ENCODE results near the gene IL10.
A peak's percentile ranks its signal among the peaks of the same experiment; 100 is the strongest.
"Not testable (repeated sequence)": the region's sequence is repeated elsewhere in the genome, so short reads cannot be mapped to it uniquely, and the experiment has no call there.

IL10 gene

DNA sequence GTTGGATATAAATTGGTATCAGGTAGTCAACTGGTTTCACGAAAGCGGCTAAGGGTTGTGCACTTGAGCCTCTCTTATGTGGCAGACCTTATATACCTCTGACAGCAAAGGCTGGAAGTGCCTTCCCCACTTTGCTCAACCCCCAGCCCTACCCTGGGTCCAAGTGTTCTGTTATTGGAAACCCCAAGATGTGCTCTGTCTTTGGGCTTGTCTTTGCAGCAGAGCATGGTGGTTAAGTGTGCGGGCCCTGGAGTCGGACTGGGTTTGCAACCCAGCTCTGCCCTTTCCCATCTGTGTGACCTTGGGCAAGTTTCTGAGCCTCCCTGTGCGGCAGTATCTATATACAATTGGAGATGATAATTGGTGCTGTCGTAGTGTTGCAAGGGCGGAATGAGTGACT lies 11.2 kb upstream of the IL10 start:
- H3K36me3 ChIP-seq (ENCODE audit: control insufficient read depth in 2 of 2, insufficient read depth in 2 of 2, low read length in 2 of 2): no peaks in the 10 kb centered on the region
- peaks cover 0 to 6% of the 10 kb centered on the region in 2 donors for H3K4me1 ChIP-seq (ENCODE audit: control insufficient read depth in 2 of 2, insufficient read depth in 2 of 2, low read length in 2 of 2)
- H3K27ac ChIP-seq (ENCODE audit: low read depth in 2 of 2, low read length in 2 of 2): no peak overlapping the region
- H3K4me3 ChIP-seq (ENCODE audit: low read length in 2 of 2): no peak overlapping the region
- no peak overlapping the region for H3K9ac ChIP-seq (ENCODE audit: low read depth in 1 of 2, low read length in 2 of 2)
- no peaks in the 10 kb centered on the region for H3K27me3 ChIP-seq (ENCODE audit: control insufficient read depth in 2 of 2, insufficient read depth in 2 of 2, low read length in 2 of 2)
- no peaks in the 10 kb centered on the region for H3K9me3 ChIP-seq (ENCODE audit: control insufficient read depth in 2 of 2, low read length in 2 of 2)

GRCh38 chr1:206782448-206782847 lies 10.2 kb upstream of the IL10 start:
- no peak overlapping the region for H3K9ac ChIP-seq (ENCODE audit: low read depth in 1 of 2, low read length in 2 of 2)
- H3K27ac ChIP-seq (ENCODE audit: low read depth in 2 of 2, low read length in 2 of 2): no peak overlapping the region
- peaks cover 0 to 6% of the 10 kb centered on the region in 2 donors for H3K4me1 ChIP-seq (ENCODE audit: control insufficient read depth in 2 of 2, insufficient read depth in 2 of 2, low read length in 2 of 2)
- no peak overlapping the region for H3K4me3 ChIP-seq (ENCODE audit: low read length in 2 of 2)
- H3K36me3 ChIP-seq (ENCODE audit: control insufficient read depth in 2 of 2, insufficient read depth in 2 of 2, low read length in 2 of 2): no peaks in the 10 kb centered on the region
- H3K9me3 ChIP-seq (ENCODE audit: control insufficient read depth in 2 of 2, low read length in 2 of 2): no peaks in the 10 kb centered on the region
- no peaks in the 10 kb centered on the region for H3K27me3 ChIP-seq (ENCODE audit: control insufficient read depth in 2 of 2, insufficient read depth in 2 of 2, low read length in 2 of 2)

- H3K4me3 ChIP-seq (ENCODE audit: low read length in 2 of 2): no peak overlapping the region
- H3K9ac ChIP-seq (ENCODE audit: low read depth in 1 of 2, low read length in 2 of 2): no peak overlapping the region
- no peaks in the 10 kb centered on the region for H3K9me3 ChIP-seq (ENCODE audit: control insufficient read depth in 2 of 2, low read length in 2 of 2)
- no peak overlapping the region for H3K27ac ChIP-seq (ENCODE audit: low read depth in 2 of 2, low read length in 2 of 2)
- no peaks in the 10 kb centered on the region for H3K36me3 ChIP-seq (ENCODE audit: control insufficient read depth in 2 of 2, insufficient read depth in 2 of 2, low read length in 2 of 2)
- peaks cover 0 to 6% of the 10 kb centered on the region in 2 donors for H3K4me1 ChIP-seq (ENCODE audit: control insufficient read depth in 2 of 2, insufficient read depth in 2 of 2, low read length in 2 of 2)
- H3K27me3 ChIP-seq (ENCODE audit: control insufficient read depth in 2 of 2, insufficient read depth in 2 of 2, low read length in 2 of 2): peaks cover 0 to 10% of the 10 kb centered on the region in 2 donors
Observed at GRCh38 chr1:206779638-206780037, 7.3 kb upstream of the IL10 start.

DNA sequence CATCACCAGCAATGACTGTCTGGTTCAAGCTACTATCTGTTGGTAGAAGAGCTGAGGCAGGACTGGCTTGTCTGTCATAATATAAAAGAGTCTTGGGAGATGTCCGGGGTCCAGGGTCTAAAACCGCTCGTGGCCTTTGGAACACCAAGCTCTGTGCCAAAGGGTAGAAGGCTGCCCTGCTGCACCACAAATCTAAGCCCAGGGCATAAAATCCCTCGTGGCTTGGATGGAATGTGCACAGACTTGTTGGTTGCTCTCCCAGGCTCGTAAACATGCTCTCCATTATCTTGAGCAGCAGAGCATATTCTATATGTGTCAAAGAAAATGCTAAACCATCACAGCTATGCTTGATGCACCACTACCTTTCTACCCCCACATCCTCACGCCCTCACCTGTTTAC lies 6.6 kb upstream of the IL10 start:
- H3K27me3 ChIP-seq (ENCODE audit: control insufficient read depth in 2 of 2, insufficient read depth in 2 of 2, low read length in 2 of 2): peaks cover 1 to 15% of the 10 kb centered on the region in 2 donors
- not testable (repeated sequence) for H3K9me3 ChIP-seq (ENCODE audit: control insufficient read depth in 2 of 2, low read length in 2 of 2); H3K36me3 ChIP-seq (ENCODE audit: control insufficient read depth in 2 of 2, insufficient read depth in 2 of 2, low read length in 2 of 2); H3K4me3 ChIP-seq (ENCODE audit: low read length in 2 of 2); H3K27ac ChIP-seq (ENCODE audit: low read depth in 2 of 2, low read length in 2 of 2); H3K9ac ChIP-seq (ENCODE audit: low read depth in 1 of 2, low read length in 2 of 2); H3K4me1 ChIP-seq (ENCODE audit: control insufficient read depth in 2 of 2, insufficient read depth in 2 of 2, low read length in 2 of 2)

DNA sequence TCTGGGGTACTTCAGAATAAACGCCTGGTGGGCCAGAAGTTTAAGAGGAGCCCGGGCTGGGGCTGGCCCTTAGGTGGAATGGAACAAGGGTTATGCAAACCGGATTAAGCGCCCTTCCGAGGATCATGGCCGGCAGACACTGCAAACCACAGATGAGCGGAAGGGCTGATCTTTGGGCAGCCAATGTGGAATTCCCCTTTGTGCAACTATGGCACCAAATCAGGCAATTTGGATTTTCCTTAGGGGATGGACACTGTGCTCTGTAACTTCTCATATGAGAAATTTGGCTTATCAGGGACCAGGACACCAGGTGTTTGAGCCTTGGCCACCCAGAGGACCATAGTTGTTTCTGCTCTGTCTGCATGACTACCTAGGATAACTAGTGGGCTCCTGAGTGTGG lies 5.7 kb upstream of the IL10 start:
- Histone ChIP-seq H3K27ac (ENCODE audit: low read depth in 2 of 2, low read length in 2 of 2) (no peak overlapping the region), H3K4me3 (ENCODE audit: low read length in 2 of 2) (no peak overlapping the region), H3K9me3 (ENCODE audit: control insufficient read depth in 2 of 2, low read length in 2 of 2) (no peaks in the 10 kb centered on the region), H3K4me1 (ENCODE audit: control insufficient read depth in 2 of 2, insufficient read depth in 2 of 2, low read length in 2 of 2) (peaks cover 0 to 4% of the 10 kb centered on the region in 2 donors), H3K27me3 (ENCODE audit: control insufficient read depth in 2 of 2, insufficient read depth in 2 of 2, low read length in 2 of 2) (peaks cover 5 to 15% of the 10 kb centered on the region in 2 donors), H3K36me3 (ENCODE audit: control insufficient read depth in 2 of 2, insufficient read depth in 2 of 2, low read length in 2 of 2) (no peaks in the 10 kb centered on the region), H3K9ac (ENCODE audit: low read depth in 1 of 2, low read length in 2 of 2) (no peak overlapping the region)

- Histone ChIP-seq H3K36me3 (ENCODE audit: control insufficient read depth in 2 of 2, insufficient read depth in 2 of 2, low read length in 2 of 2) (no peaks in the 10 kb centered on the region), H3K27ac (ENCODE audit: low read depth in 2 of 2, low read length in 2 of 2) (no peak overlapping the region), H3K4me1 (ENCODE audit: control insufficient read depth in 2 of 2, insufficient read depth in 2 of 2, low read length in 2 of 2) (peaks cover 0 to 3% of the 10 kb centered on the region in 2 donors), H3K9me3 (ENCODE audit: control insufficient read depth in 2 of 2, low read length in 2 of 2) (no peaks in the 10 kb centered on the region), H3K9ac (ENCODE audit: low read depth in 1 of 2, low read length in 2 of 2) (no peak overlapping the region), H3K4me3 (ENCODE audit: low read length in 2 of 2) (no peak overlapping the region), H3K27me3 (ENCODE audit: control insufficient read depth in 2 of 2, insufficient read depth in 2 of 2, low read length in 2 of 2) (peaks cover 5 to 19% of the 10 kb centered on the region in 2 donors)
Observed at GRCh38 chr1:206776229-206776628, 3.9 kb upstream of the IL10 start.

GRCh38 chr1:206774093-206774492 lies 1.8 kb upstream of the IL10 start:
- Histone ChIP-seq H3K9me3 (ENCODE audit: control insufficient read depth in 2 of 2, low read length in 2 of 2) (no peaks in the 10 kb centered on the region), H3K36me3 (ENCODE audit: control insufficient read depth in 2 of 2, insufficient read depth in 2 of 2, low read length in 2 of 2) (no peaks in the 10 kb centered on the region), H3K27me3 (ENCODE audit: control insufficient read depth in 2 of 2, insufficient read depth in 2 of 2, low read length in 2 of 2) (peaks cover 5 to 19% of the 10 kb centered on the region in 2 donors), H3K4me3 (ENCODE audit: low read length in 2 of 2) (no peak overlapping the region), H3K27ac (ENCODE audit: low read depth in 2 of 2, low read length in 2 of 2) (no peak overlapping the region), H3K4me1 (ENCODE audit: control insufficient read depth in 2 of 2, insufficient read depth in 2 of 2, low read length in 2 of 2) (peaks cover 0 to 6% of the 10 kb centered on the region in 2 donors), H3K9ac (ENCODE audit: low read depth in 1 of 2, low read length in 2 of 2) (no peak overlapping the region)

DNA sequence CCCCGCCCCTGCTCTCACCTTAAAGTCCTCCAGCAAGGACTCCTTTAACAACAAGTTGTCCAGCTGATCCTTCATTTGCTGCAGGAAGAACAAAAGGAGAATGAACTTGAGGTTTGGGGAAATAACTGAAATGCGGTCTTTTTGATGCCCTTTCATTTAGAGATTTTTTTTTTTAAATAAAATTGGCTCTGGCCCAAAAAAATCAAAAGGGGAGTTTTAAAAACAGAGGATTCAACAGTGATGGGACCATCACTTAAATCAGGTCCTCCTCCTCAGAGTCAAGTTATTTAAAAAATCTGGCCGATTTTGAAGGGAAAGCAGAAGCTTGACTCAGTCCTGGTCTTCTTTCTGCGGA lies 979 bp downstream of the IL10 start:
- peaks cover under 1 to 11% of the 10 kb centered on the region in 2 donors for H3K4me1 ChIP-seq (ENCODE audit: control insufficient read depth in 2 of 2, insufficient read depth in 2 of 2, low read length in 2 of 2)
- H3K27me3 ChIP-seq (ENCODE audit: control insufficient read depth in 2 of 2, insufficient read depth in 2 of 2, low read length in 2 of 2): peaks cover 5 to 19% of the 10 kb centered on the region in 2 donors
- H3K9me3 ChIP-seq (ENCODE audit: control insufficient read depth in 2 of 2, low read length in 2 of 2): no peaks in the 10 kb centered on the region
- H3K4me3 ChIP-seq (ENCODE audit: low read length in 2 of 2): no peak overlapping the region
- H3K27ac ChIP-seq (ENCODE audit: low read depth in 2 of 2, low read length in 2 of 2): peak overlapping the region in 1 of 2 donors; percentile 9
- no peak overlapping the region for H3K9ac ChIP-seq (ENCODE audit: low read depth in 1 of 2, low read length in 2 of 2)
- H3K36me3 ChIP-seq (ENCODE audit: control insufficient read depth in 2 of 2, insufficient read depth in 2 of 2, low read length in 2 of 2): no peaks in the 10 kb centered on the region

DNA sequence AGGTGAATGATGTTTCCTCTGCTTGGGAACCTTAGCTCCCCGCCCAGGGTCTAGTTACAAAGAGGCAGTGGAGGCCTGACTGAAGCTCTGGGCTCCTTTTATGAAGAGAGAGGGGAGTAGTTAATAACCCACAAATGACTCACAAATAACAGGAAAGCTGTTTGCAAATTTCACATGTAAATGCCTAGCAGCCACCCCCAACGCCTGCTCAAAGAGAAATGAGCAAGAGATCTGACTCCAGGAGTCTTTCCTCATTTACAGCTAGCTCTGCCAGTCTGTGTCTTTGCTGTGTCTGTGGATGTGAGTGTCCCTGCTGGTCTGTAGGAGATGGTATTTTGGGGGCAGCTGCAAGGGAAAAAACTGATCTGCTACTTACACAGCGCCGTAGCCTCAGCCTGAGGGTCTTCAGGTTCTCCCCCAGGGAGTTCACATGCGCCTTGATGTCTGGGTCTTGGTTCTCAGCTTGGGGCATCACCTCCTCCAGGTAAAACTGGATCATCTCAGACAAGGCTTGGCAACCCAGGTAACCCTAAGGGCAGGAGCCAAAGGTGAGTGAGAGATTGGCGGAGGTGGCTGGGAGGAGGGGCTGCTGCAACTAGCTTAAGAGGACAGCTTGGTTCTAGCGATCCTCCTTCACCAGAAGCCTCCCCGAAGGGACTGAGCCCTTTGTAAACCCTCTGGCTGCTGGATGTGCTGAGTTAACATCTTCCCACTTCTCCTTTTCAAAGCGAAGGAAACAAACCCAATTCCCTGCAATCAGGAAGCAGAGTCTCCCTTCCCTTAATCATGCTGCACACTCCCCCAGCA lies 1.6 kb downstream of the IL10 start, which contains the start of gene IL19:
Gene IL19 (plus strand): TSS at position 243 of the 807 bp plus-strand sequence. CDS start 65,890 bp downstream, outside the sequence.
- no peaks in the 10 kb centered on the region for H3K9me3 ChIP-seq (ENCODE audit: control insufficient read depth in 2 of 2, low read length in 2 of 2)
- no peak within 1 kb of the TSS for H3K9ac ChIP-seq (ENCODE audit: low read depth in 1 of 2, low read length in 2 of 2)
- H3K27ac ChIP-seq (ENCODE audit: low read depth in 2 of 2, low read length in 2 of 2): peak within 1 kb of the TSS in 1 of 2 donors; percentile 38
- peaks cover 5 to 13% of the 10 kb centered on the region in 2 donors for H3K27me3 ChIP-seq (ENCODE audit: control insufficient read depth in 2 of 2, insufficient read depth in 2 of 2, low read length in 2 of 2)
- H3K4me1 ChIP-seq (ENCODE audit: control insufficient read depth in 2 of 2, insufficient read depth in 2 of 2, low read length in 2 of 2): peaks cover 3 to 11% of the 10 kb centered on the region in 2 donors
- H3K36me3 ChIP-seq (ENCODE audit: control insufficient read depth in 2 of 2, insufficient read depth in 2 of 2, low read length in 2 of 2): no peaks in the 10 kb centered on the region
- peak within 1 kb of the TSS in 1 of 2 donors; percentile 42 for H3K4me3 ChIP-seq (ENCODE audit: low read length in 2 of 2)

GRCh38 chr1:206769304-206769731 lies 3.0 kb downstream of the IL10 start:
- no peak overlapping the region for H3K9ac ChIP-seq (ENCODE audit: low read depth in 1 of 2, low read length in 2 of 2)
- H3K9me3 ChIP-seq (ENCODE audit: control insufficient read depth in 2 of 2, low read length in 2 of 2): no peaks in the 10 kb centered on the region
- H3K27me3 ChIP-seq (ENCODE audit: control insufficient read depth in 2 of 2, insufficient read depth in 2 of 2, low read length in 2 of 2): peaks cover 5 to 6% of the 10 kb centered on the region in 2 donors
- peaks cover 3 to 11% of the 10 kb centered on the region in 2 donors for H3K4me1 ChIP-seq (ENCODE audit: control insufficient read depth in 2 of 2, insufficient read depth in 2 of 2, low read length in 2 of 2)
- H3K4me3 ChIP-seq (ENCODE audit: low read length in 2 of 2): peak overlapping the region in 1 of 2 donors; percentile 42
- peak overlapping the region in 1 of 2 donors; percentile 9 for H3K27ac ChIP-seq (ENCODE audit: low read depth in 2 of 2, low read length in 2 of 2)
- no peaks in the 10 kb centered on the region for H3K36me3 ChIP-seq (ENCODE audit: control insufficient read depth in 2 of 2, insufficient read depth in 2 of 2, low read length in 2 of 2)

Data from mucosa of rectum (tissue), 2 donors.